CD4-positive, CD25-positive, alpha-beta regulatory T cell (primary cell): ENCODE results near the gene PRR29. TPM values are rescaled to one million over a fixed set of nuclear protein-coding genes. Genes with fewer than 3 reads are reported as not detected.
"Not testable (repeated sequence)": the region's sequence is repeated elsewhere in the genome, so short reads cannot be mapped to it uniquely, and the experiment has no call there.

ENCODE experiments used
- ATAC-seq, 2 donors: fragments of 150-1000 bp; cut with Tn5 transposase; one replicate each; pipeline ENCODE4 v1.10.0; 2021; ENCODE audit warnings: low read depth in 2 of 2, moderate number of reproducible peaks in 2 of 2, moderate library complexity in 1 of 2
- DNase-seq, 3 donors: peaks; one replicate each; pipeline versions ENCODE4 v3.0.0 to v3.0.0-alpha.2; 2012 to 2022; ENCODE audit warnings: mixed read lengths in 1 of 3
- H3K27ac ChIP-seq: one replicate; pipeline ENCODE4 v1.7.0; 2013; ENCODE audit warnings: mild to moderate bottlenecking, low read length; ENCODE audit not compliant: insufficient read depth, poor library complexity, severe bottlenecking
- H3K27me3 ChIP-seq: one replicate; pipeline ENCODE4 v1.7.0; 2013; ENCODE audit warnings: low read length; ENCODE audit not compliant: control insufficient read depth, insufficient read depth
- H3K36me3 ChIP-seq: one replicate; pipeline ENCODE4 v1.7.0; 2013; ENCODE audit warnings: mild to moderate bottlenecking, low read length, moderate library complexity; ENCODE audit not compliant: control insufficient read depth, insufficient read depth
- H3K4me1 ChIP-seq: 2 replicates; pipeline ENCODE4 v1.7.0; 2013; ENCODE audit warnings: mild to moderate bottlenecking, low read length; ENCODE audit not compliant: insufficient read depth, control insufficient read depth, poor library complexity, severe bottlenecking
- H3K4me3 ChIP-seq: one replicate; pipeline ENCODE4 v1.7.0; 2013; ENCODE audit warnings: low read depth, mild to moderate bottlenecking, low read length, moderate library complexity
- H3K9me3 ChIP-seq, 2 experiments: 1 replicate in 1 of 2; 2 replicates in 1 of 2; pipeline ENCODE4 v1.7.0; 2013; ENCODE audit warnings: low read length in 2 of 2, mild to moderate bottlenecking in 1 of 2, moderate library complexity in 1 of 2; ENCODE audit not compliant: control insufficient read depth in 2 of 2
- H3K27ac Mint-ChIP-seq, 3 donors: one replicate each; pipeline ENCODE4 v1.8.0; 2020 to 2022; ENCODE audit warnings: mild to moderate bottlenecking in 3 of 3, mixed read lengths in 3 of 3, moderate library complexity in 2 of 3
- H3K27me3 Mint-ChIP-seq: one replicate; pipeline ENCODE4 v1.8.0; 2022; ENCODE audit warnings: mild to moderate bottlenecking, mixed read lengths
- H3K36me3 Mint-ChIP-seq: one replicate; pipeline ENCODE4 v1.8.0; 2020; ENCODE audit warnings: mixed read lengths
- H3K4me1 Mint-ChIP-seq, 4 donors: one replicate each; pipeline ENCODE4 v1.8.0; 2020 to 2022; ENCODE audit warnings: mixed read lengths in 4 of 4, mild to moderate bottlenecking in 1 of 4
- H3K4me3 Mint-ChIP-seq, 4 donors: one replicate each; pipeline ENCODE4 v1.8.0; 2020 to 2022; ENCODE audit warnings: mild to moderate bottlenecking in 4 of 4, mixed read lengths in 4 of 4, moderate library complexity in 3 of 4
- H3K9me3 Mint-ChIP-seq, 7 donors: one replicate each; pipeline ENCODE4 v1.8.0; 2020 to 2022; ENCODE audit warnings: mixed read lengths in 7 of 7, mild to moderate bottlenecking in 3 of 7, moderate library complexity in 2 of 7
- polyA plus RNA-seq, 4 donors: library from polyadenylated mRNA; unstranded; fragments of 300-500 nt; fragmentation: Illumina TruSeq; gene quantifications; one replicate each; pipeline ENCODE4 v1.2.3, GENCODE V29; 2021
- total RNA-seq: library from RNA; stranded (reverse); gene quantifications from one replicate; pipeline ENCODE4 v1.2.3, GENCODE V29; 2022

The PRR29 gene
- total and polyA plus RNA-seq, 5 donors from 2014 or later = 0.52 to 6.9 (median 6.0) TPM

DNA sequence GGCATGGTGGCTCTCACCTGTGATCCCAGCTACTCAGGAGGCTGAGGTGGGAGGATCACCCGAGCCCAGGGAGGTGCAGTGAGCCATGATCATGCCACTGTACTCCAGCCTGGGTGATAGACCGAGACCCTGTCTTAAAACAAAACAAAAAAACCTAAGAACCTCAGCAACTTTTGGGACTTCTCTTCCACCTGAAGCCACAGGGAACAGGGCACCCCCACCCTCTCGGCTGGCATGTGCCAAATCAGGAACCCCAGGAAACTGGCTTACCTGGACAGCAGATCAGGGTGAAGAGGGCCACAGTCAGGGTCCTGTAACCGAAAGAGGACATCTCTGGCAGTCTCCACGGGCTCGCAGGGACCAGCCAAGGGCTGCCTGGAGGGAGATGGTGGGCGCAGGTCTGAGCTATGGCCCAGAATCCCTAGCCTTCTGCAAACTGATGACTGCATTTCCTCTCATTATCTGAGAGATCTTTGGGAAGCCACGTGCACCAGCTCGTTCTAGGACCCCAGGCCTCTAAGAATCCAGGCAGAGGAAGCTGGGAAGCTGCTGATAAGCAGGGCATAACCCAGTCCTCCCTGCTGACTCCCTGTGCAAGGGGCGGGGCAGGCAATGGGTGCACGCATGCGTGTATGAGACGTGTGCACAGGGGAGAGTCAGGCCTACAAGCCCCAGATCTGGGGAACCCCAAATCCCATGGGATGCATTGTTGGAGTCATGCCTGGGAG is 8.4 kb downstream of the PRR29 start:
- Mint-ChIP-seq H3K36me3 (peaks cover 26% of the 10 kb centered on the region), H3K27me3 (no peaks in the 10 kb centered on the region), H3K9me3 (no peaks in the 10 kb centered on the region), H3K4me1 (peaks cover 12 to 65% (median 28%) of the 10 kb centered on the region in 4 donors), H3K27ac (peak overlapping the region; percentile 20 to 88 (median 71)), H3K4me3 (peak overlapping the region in 1 of 4 donors; percentile 52)
- H3K4me3 ChIP-seq = no peak overlapping the region
- no peaks in the 10 kb centered on the region for H3K9me3 ChIP-seq
- H3K4me1 ChIP-seq = peaks cover 50% of the 10 kb centered on the region
- H3K27me3 ChIP-seq = no peaks in the 10 kb centered on the region
- H3K36me3 ChIP-seq = peaks cover 66% of the 10 kb centered on the region
- no peak for ATAC-seq
- no peak for DNase-seq
- peak overlapping the region; percentile 1 for H3K27ac ChIP-seq

DNA sequence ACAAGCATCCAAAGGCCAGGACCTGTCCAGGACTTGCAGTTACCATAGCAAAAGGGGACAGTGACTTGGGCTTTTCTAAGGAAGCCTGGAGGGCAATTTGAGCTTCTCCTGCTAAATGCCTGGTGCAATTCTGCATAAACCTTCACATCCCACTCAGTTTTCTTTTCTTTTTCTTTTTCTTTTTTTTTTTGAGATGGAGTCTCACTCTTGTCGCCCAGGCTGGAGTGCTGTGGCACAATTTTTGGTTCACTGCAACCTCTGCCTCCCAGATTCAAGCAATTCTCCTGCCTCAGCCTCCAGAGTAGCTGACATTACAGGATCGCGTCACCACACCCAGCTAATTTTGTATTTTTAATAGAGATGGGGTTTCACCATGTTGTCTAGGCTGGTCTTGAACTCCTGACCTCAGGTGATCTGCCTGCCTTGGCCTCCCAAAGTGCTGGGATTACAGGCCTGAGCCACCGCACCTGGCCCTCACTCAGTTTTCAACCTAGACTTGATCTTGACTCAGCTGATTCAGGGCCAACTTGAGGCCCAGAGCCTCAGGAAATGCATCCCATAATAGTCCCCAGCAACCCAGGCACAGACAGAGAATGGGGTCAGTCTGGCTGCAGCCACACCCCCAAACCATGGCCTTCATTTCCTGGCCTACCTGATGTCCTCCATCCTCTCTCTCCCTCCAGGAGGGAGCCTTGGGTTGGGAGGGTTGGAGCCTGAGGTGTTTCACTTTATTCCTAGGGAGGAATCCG is 9.1 kb downstream of the PRR29 start:
- not testable (repeated sequence) for H3K27me3 ChIP-seq, DNase-seq, H3K27me3 Mint-ChIP-seq, H3K4me3 ChIP-seq, H3K9me3 Mint-ChIP-seq, ATAC-seq, H3K9me3 ChIP-seq
- Mint-ChIP-seq H3K27ac (peak overlapping the region; percentile 43 to 88 (median 84)), H3K36me3 (peaks cover 31% of the 10 kb centered on the region), H3K4me1 (peaks cover 18 to 69% (median 34%) of the 10 kb centered on the region in 4 donors), H3K4me3 (peak overlapping the region in 1 of 4 donors; percentile 52)
- Histone ChIP-seq H3K4me1 (peaks cover 56% of the 10 kb centered on the region), H3K27ac (peak overlapping the region; percentile 24), H3K36me3 (peaks cover 68% of the 10 kb centered on the region)

DNA sequence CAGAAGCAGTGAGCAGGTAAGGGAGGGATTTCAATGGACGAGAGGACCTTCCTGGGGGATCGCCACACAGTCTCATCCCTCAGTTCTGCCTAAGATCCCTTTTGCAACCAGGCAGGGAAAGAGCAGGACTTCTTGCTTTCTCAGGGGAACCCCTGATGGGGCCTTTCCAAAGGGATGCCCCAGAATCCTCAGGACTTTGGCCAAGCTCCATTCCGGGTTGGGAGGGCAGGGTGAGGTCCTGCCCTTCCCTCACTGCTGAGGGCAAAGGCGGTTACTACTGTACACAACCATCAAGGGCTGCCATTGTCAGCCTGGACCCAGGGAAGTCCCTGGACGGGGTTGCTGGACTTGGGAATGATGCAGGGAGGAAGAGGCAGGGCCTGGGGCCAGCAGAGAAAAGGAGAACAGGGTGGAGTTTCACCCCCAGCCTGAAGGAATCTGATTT is 9.7 kb downstream of the PRR29 start:
- H3K36me3 ChIP-seq = peaks cover 63% of the 10 kb centered on the region
- Mint-ChIP-seq H3K27me3 (no peaks in the 10 kb centered on the region), H3K4me3 (peak overlapping the region in 1 of 4 donors; percentile 52), H3K27ac (peak overlapping the region; percentile 73 to 88 (median 84)), H3K4me1 (peaks cover 22 to 75% (median 36%) of the 10 kb centered on the region in 4 donors), H3K9me3 (no peaks in the 10 kb centered on the region), H3K36me3 (peaks cover 31% of the 10 kb centered on the region)
- DNase-seq (no peak), ATAC-seq (no peak)
- H3K27me3 ChIP-seq = no peaks in the 10 kb centered on the region
- H3K4me3 ChIP-seq = no peak overlapping the region
- no peaks in the 10 kb centered on the region for H3K9me3 ChIP-seq
- peaks cover 61% of the 10 kb centered on the region for H3K4me1 ChIP-seq
- peak overlapping the region; percentile 24 for H3K27ac ChIP-seq

DNA sequence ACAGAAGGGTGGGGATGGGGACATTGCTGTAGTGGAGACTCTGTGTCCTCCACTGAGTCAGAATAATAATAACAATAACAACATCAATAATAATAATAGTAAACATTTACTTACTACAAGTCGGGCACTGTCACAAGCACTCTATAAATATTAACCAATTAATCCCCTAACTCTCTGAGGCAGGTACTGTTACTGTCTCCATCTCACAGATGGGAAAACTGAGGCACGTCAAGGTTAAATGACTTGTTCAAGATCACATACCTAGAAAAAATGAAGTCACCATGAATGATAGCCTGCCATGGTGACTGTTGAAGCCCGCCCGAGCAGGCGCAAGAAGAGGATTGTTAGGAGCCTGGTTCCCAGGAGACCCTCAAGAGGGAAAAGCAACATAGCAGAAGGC is 10.2 kb downstream of the PRR29 start:
- ATAC-seq (no peak), DNase-seq (no peak)
- peak overlapping the region in 2 of 4 donors; percentile 52 to 74 for H3K4me3 Mint-ChIP-seq
- Histone ChIP-seq H3K27me3 (no peaks in the 10 kb centered on the region), H3K36me3 (peaks cover 58% of the 10 kb centered on the region), H3K27ac (no peak overlapping the region), H3K9me3 (no peaks in the 10 kb centered on the region), H3K4me3 (no peak overlapping the region), H3K4me1 (peaks cover 65% of the 10 kb centered on the region)
- H3K9me3 Mint-ChIP-seq = no peaks in the 10 kb centered on the region
- H3K27me3 Mint-ChIP-seq = no peaks in the 10 kb centered on the region
- peaks cover 31% of the 10 kb centered on the region for H3K36me3 Mint-ChIP-seq
- H3K27ac Mint-ChIP-seq = peak overlapping the region; percentile 26 to 88 (median 84)
- peaks cover 23 to 80% (median 39%) of the 10 kb centered on the region in 4 donors for H3K4me1 Mint-ChIP-seq

DNA sequence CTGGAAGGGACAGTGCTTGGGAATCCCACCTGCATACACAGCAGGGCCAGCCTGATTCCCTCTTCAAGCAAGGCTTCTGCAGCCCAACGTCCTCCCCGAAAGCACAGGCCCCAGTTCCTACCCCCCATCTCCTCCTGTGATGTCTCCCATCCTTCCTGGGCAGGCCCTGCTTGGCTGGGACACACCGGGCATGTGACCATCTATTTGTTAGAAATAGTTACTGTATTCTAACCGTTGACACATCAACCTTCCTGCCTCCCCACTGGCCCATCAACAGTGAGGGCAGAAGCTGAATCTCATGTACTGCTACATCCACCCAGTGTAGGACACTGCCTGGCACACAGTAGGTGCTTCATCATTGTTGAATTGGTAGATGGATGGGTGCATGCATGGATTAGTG is 10.7 kb downstream of the PRR29 start:
- ATAC-seq (no peak), DNase-seq (no peak)
- Histone ChIP-seq H3K4me3 (no peak overlapping the region), H3K27ac (no peak overlapping the region), H3K27me3 (no peaks in the 10 kb centered on the region), H3K9me3 (no peaks in the 10 kb centered on the region), H3K36me3 (peaks cover 54% of the 10 kb centered on the region), H3K4me1 (peaks cover 70% of the 10 kb centered on the region)
- H3K4me3 Mint-ChIP-seq = peak overlapping the region in 2 of 4 donors; percentile 39 to 61
- H3K27ac Mint-ChIP-seq = peak overlapping the region in 1 of 3 donors; percentile 88
- H3K4me1 Mint-ChIP-seq = peaks cover 25 to 82% (median 43%) of the 10 kb centered on the region in 4 donors
- no peaks in the 10 kb centered on the region for H3K9me3 Mint-ChIP-seq
- peaks cover 27% of the 10 kb centered on the region for H3K36me3 Mint-ChIP-seq
- H3K27me3 Mint-ChIP-seq = no peaks in the 10 kb centered on the region

DNA sequence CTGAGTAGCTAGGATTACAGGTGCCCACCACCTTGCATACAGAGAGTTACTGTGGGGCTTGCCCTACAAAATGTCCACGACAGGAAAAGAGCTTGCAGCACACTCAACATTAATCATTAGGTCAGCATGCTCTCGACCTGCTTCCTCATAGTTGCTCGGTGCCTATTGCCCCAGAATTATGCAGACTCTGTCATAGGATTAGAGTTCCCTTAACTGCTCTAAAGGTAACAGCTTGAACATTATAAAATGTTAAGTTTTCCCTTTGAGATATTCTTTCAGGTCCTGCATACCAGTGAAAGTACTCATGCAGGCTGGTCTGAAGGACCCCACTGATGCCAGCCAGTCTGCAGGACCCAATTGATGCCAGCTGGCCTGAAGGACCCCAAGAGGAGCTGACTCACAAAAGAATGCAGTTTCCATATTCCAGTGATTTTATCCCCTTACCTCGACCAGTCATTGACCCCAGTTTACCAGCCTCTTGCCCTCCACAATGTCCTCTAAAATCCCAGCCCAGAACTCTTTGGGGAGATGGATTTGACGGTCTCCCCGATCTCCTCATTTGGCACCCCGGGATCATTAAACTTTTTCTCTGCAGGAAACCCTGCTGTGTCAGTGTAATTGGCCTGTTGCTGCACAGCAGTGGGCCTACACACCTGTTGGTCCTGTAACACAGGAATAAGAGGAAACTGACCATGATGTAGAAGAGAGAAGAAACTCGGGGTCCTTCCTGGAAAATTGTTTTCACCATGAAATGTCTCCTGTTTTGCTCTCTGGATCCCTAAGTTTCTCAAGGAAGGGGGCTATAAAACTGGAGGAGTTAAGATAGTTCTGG is 11.6 kb downstream of the PRR29 start:
- Mint-ChIP-seq H3K36me3 (peaks cover 22% of the 10 kb centered on the region), H3K27ac (peak overlapping the region; percentile 8 to 93 (median 88)), H3K9me3 (no peaks in the 10 kb centered on the region), H3K4me1 (peaks cover 29 to 86% (median 50%) of the 10 kb centered on the region in 4 donors), H3K27me3 (no peaks in the 10 kb centered on the region), H3K4me3 (peak overlapping the region; percentile 47 to 75 (median 64))
- no peaks in the 10 kb centered on the region for H3K9me3 ChIP-seq
- peak overlapping the region; percentile 19 for H3K27ac ChIP-seq
- DNase-seq (no peak), ATAC-seq (no peak)
- H3K4me1 ChIP-seq = peaks cover 77% of the 10 kb centered on the region
- no peak overlapping the region for H3K4me3 ChIP-seq
- H3K36me3 ChIP-seq = peaks cover 44% of the 10 kb centered on the region
- no peaks in the 10 kb centered on the region for H3K27me3 ChIP-seq

DNA sequence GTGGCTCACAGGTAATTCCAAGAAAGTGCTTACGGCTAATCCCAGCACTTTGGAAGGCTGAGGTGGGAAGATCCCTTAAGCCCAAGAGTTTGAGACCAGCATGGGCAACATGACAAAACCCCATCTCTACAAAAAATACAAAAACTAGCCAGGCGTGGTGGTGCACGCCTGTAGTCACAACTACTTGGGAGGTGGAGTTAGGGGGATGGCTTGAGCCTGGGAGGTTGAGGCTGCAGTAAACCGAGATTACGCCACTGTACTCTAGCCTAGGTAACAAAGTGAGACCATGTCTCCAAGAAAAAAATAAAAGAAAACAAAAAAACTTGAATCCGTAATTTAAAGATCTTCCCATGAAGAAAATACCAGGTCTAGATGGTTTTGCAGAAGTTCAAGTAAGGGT is 17.3 kb downstream of the PRR29 start:
- H3K27ac Mint-ChIP-seq = peak overlapping the region; percentile 91 to 100 (median 99)
- H3K9me3 ChIP-seq = no peaks in the 10 kb centered on the region
- H3K4me3 ChIP-seq = peak overlapping the region; percentile 98
- H3K4me1 Mint-ChIP-seq = peaks cover 46 to 74% (median 57%) of the 10 kb centered on the region in 4 donors
- H3K36me3 Mint-ChIP-seq = peaks cover 31% of the 10 kb centered on the region
- H3K9me3 Mint-ChIP-seq = peaks cover 0 to 4% (median 0%) of the 10 kb centered on the region in 7 donors
- peaks cover 13% of the 10 kb centered on the region for H3K27me3 Mint-ChIP-seq
- peak overlapping the region; percentile 99 for H3K27ac ChIP-seq
- ATAC-seq (no peak), DNase-seq (no peak)
- peak overlapping the region; percentile 90 to 100 (median 98) for H3K4me3 Mint-ChIP-seq
- no peaks in the 10 kb centered on the region for H3K27me3 ChIP-seq
- peaks cover 81% of the 10 kb centered on the region for H3K4me1 ChIP-seq
- peaks cover 10% of the 10 kb centered on the region for H3K36me3 ChIP-seq
